ENCODE measurements around the gene CLMP. TPM values are rescaled to one million over a fixed set of nuclear protein-coding genes. Genes with fewer than 3 reads are reported as not detected.

CLMP gene
- total and polyA plus RNA-seq, 9 donors = 12.7 to 27.4 (median 17.5) TPM

DNA sequence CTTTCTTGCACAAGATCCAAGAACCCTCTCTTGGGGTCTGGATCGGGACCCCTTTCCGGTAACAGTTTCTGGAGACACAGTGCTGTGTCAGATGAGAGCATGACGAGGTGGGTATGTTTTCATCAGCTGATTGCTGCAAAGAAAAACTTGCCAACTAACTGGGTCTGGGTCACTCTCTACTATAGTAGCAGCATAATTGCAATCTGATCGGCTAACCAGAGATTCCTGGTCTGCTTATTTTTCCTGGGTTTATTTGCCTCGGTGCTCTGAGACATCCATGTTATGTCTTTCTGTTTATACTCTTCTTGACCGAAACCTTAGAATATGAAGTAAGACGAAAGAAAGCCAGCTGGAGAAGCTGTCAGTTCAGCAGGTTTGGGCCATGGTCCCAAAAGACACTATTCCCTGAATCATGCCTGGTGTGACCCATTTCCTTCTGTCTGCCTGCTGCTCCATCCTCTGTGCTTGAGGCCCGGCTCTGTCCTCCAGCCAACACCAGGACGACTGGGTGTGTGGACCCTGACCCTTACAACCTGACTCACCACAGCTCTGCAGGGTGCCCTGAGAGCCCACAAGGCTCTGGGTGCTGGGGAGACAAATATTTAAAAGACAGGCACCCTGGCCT is 24.1 kb upstream of the CLMP start:
- DNase-seq = no peak
- H3K9me3 ChIP-seq (replicated peaks; ENCODE audit: control insufficient read depth, low read depth, low read length) = peaks cover 6% of the 10 kb centered on the region
- no peak overlapping the region for H3K4me3 ChIP-seq (ENCODE audit: low read length)
- H3K27me3 ChIP-seq (ENCODE audit: control insufficient read depth, insufficient read depth, low read length) = no peaks in the 10 kb centered on the region
- no peak overlapping the region for H3K27ac ChIP-seq (ENCODE audit: low read length)
- H3K36me3 ChIP-seq (ENCODE audit: control insufficient read depth, insufficient read depth, low read length) = no peaks in the 10 kb centered on the region
- no peaks in the 10 kb centered on the region for H3K4me1 ChIP-seq (ENCODE audit: control insufficient read depth, insufficient read depth, low read length)
- WGBS (ENCODE audit: insufficient coverage) = 60% methylated on average over 5 of the region's 9 CpGs

DNA sequence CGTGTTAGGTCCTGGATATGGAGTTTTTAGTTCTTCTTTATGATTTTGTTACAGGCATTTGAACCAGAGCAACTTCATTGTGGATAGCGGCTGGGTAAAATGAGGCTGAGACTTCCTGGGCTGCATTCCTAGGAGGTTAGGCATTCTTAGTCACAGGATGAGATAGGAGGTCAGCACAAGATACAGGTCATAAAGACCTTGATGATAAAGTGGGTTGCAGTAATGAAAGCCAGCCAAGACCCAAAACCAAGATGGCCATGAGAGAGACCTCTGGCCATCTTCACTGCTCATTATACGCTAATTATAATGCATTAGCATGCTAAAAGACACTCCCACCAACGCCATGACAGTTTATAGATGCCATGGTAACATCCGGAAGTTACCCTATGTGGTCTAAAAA is 23.4 kb upstream of the CLMP start:
- Histone ChIP-seq H3K27me3 (ENCODE audit: control insufficient read depth, insufficient read depth, low read length) (no peaks in the 10 kb centered on the region), H3K4me3 (ENCODE audit: low read length) (no peak overlapping the region), H3K9me3 (replicated peaks; ENCODE audit: control insufficient read depth, low read depth, low read length) (peaks cover 6% of the 10 kb centered on the region), H3K4me1 (ENCODE audit: control insufficient read depth, insufficient read depth, low read length) (no peaks in the 10 kb centered on the region), H3K36me3 (ENCODE audit: control insufficient read depth, insufficient read depth, low read length) (no peaks in the 10 kb centered on the region), H3K27ac (ENCODE audit: low read length) (no peak overlapping the region)
- DNase-seq = no peak
- 93% methylated on average over 4 of the region's 5 CpGs for WGBS (ENCODE audit: insufficient coverage)

DNA sequence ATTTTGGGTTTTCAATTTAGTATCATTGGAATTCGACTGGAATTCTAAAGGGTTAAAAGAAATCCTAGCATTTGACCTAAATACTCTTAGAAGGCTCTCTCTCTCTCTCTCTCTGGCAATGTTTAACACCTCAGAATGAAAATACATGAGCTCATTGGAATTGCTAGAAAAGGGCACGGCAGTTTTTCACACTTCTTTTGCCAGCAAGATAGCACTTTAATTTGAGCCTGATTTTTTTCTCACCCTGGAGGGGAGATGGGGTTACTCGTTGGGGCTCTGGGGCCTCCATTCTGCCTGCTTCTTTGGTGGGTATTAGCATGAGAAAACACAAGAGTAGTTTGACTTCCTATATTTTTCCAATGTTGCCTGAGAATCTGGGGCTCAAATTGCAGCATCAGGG is 22.8 kb upstream of the CLMP start:
- H3K4me1 ChIP-seq (ENCODE audit: control insufficient read depth, insufficient read depth, low read length) = no peaks in the 10 kb centered on the region
- no CpG with 5 or more reads among the region's 3 CpGs for WGBS (ENCODE audit: insufficient coverage)
- no peak overlapping the region for H3K4me3 ChIP-seq (ENCODE audit: low read length)
- peaks cover 2% of the 10 kb centered on the region for H3K27me3 ChIP-seq (ENCODE audit: control insufficient read depth, insufficient read depth, low read length)
- no peaks in the 10 kb centered on the region for H3K36me3 ChIP-seq (ENCODE audit: control insufficient read depth, insufficient read depth, low read length)
- no peak for DNase-seq
- H3K9me3 ChIP-seq (replicated peaks; ENCODE audit: control insufficient read depth, low read depth, low read length) = peaks cover 6% of the 10 kb centered on the region
- H3K27ac ChIP-seq (ENCODE audit: low read length) = no peak overlapping the region

DNA sequence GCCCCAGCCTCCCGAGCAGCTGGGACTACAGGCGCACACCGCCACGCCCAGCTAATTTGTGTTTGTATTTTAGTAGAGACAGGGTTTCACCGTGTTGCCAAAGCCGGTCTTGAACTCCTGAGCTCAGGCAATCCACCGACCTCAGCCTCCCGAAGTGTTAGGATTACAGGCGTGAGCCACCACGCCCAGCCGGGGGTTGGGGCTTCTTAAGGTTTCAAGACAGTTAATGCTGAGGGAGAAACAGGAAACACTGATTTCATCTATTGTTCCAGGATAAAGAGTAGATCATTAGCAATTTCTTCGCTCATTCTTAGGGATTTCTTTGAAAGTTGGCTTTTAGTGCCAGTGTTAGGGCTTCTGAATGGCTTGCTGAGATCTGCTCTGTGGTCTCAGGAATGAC is 21.2 kb upstream of the CLMP start:
- H3K27ac ChIP-seq (ENCODE audit: low read length) = no peak overlapping the region
- peaks cover 10% of the 10 kb centered on the region for H3K27me3 ChIP-seq (ENCODE audit: control insufficient read depth, insufficient read depth, low read length)
- 88% methylated on average over 12 of the region's 12 CpGs for WGBS (ENCODE audit: insufficient coverage)
- no peaks in the 10 kb centered on the region for H3K9me3 ChIP-seq (replicated peaks; ENCODE audit: control insufficient read depth, low read depth, low read length)
- H3K4me3 ChIP-seq (ENCODE audit: low read length) = no peak overlapping the region
- DNase-seq = no peak
- H3K36me3 ChIP-seq (ENCODE audit: control insufficient read depth, insufficient read depth, low read length) = no peaks in the 10 kb centered on the region
- H3K4me1 ChIP-seq (ENCODE audit: control insufficient read depth, insufficient read depth, low read length) = no peaks in the 10 kb centered on the region

DNA sequence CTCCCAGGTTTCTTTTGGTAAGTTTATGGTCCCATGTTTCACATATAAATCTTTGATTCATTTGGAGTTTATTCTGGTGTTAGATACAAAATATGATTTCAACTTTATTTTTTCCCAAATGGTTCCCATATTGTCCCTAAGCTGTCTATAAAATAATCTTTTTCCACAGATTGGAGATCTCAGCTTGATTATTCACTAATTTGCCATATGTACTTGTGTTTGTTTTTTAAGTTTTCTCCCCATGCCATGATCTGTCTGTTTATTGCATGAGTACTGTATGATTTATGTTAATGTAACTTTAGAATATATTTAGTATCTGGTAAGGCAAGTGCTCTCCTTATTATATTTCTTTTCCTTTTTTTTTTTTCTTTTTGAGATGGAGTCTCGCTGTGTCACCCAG is 19.9 kb upstream of the CLMP start:
- Histone ChIP-seq H3K4me1 (ENCODE audit: control insufficient read depth, insufficient read depth, low read length) (no peaks in the 10 kb centered on the region), H3K36me3 (ENCODE audit: control insufficient read depth, insufficient read depth, low read length) (no peaks in the 10 kb centered on the region), H3K27ac (ENCODE audit: low read length) (no peak overlapping the region), H3K9me3 (replicated peaks; ENCODE audit: control insufficient read depth, low read depth, low read length) (no peaks in the 10 kb centered on the region), H3K27me3 (ENCODE audit: control insufficient read depth, insufficient read depth, low read length) (peaks cover 13% of the 10 kb centered on the region), H3K4me3 (ENCODE audit: low read length) (no peak overlapping the region)
- DNase-seq = no peak
- WGBS (ENCODE audit: insufficient coverage) = no CpG with 5 or more reads among the region's 1 CpG

DNA sequence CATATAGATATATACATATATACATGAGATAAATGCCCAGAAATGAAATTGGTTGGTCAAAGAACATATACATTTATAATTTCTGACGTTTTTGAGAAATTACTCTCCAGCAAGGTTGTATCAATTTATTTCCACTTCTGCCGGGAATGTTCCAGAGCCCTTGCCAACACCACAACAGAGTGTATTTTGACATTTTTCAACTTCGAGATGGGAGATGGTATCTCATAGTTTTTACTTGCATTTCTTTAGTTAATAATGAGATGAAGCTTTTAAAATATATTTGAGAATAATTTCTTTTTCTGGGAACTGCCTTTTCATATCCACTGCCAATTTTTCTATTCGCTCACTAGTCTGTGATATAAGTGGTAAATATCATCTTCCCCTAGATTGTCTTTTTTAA is 19.3 kb upstream of the CLMP start:
- Histone ChIP-seq H3K9me3 (replicated peaks; ENCODE audit: control insufficient read depth, low read depth, low read length) (no peaks in the 10 kb centered on the region), H3K4me1 (ENCODE audit: control insufficient read depth, insufficient read depth, low read length) (no peaks in the 10 kb centered on the region), H3K27me3 (ENCODE audit: control insufficient read depth, insufficient read depth, low read length) (peaks cover 15% of the 10 kb centered on the region), H3K4me3 (ENCODE audit: low read length) (no peak overlapping the region), H3K36me3 (ENCODE audit: control insufficient read depth, insufficient read depth, low read length) (no peaks in the 10 kb centered on the region), H3K27ac (ENCODE audit: low read length) (no peak overlapping the region)
- WGBS (ENCODE audit: insufficient coverage) = no CpG with 5 or more reads among the region's 4 CpGs
- no peak for DNase-seq

DNA sequence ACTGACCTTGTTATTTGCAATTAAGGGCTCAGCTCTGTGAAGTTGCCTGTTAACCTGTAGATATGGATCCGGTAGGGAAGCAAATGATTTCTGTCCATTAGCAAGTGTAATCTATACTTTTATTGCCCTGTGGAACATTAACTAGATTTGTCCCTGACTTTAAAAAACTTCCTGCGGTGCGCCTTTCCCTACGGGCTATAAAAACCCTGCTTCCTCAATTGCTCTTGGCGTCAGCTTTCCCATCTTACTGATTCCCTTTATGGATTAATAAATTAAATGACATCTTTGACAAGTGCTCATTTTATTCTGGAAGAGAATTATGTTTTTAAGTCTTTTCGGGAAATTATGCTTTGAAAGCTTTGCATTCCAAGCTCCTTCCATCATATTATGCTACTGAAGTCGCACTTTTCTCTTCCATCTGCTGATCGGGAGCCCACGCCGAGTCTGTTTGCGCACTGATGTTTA is 18.3 kb upstream of the CLMP start:
- H3K9me3 ChIP-seq (replicated peaks; ENCODE audit: control insufficient read depth, low read depth, low read length) = no peaks in the 10 kb centered on the region
- H3K36me3 ChIP-seq (ENCODE audit: control insufficient read depth, insufficient read depth, low read length) = no peaks in the 10 kb centered on the region
- WGBS (ENCODE audit: insufficient coverage) = 70% methylated on average over 2 of the region's 11 CpGs
- no peak overlapping the region for H3K4me3 ChIP-seq (ENCODE audit: low read length)
- no peaks in the 10 kb centered on the region for H3K4me1 ChIP-seq (ENCODE audit: control insufficient read depth, insufficient read depth, low read length)
- no peak overlapping the region for H3K27ac ChIP-seq (ENCODE audit: low read length)
- no peak for DNase-seq
- peaks cover 16% of the 10 kb centered on the region for H3K27me3 ChIP-seq (ENCODE audit: control insufficient read depth, insufficient read depth, low read length)

DNA sequence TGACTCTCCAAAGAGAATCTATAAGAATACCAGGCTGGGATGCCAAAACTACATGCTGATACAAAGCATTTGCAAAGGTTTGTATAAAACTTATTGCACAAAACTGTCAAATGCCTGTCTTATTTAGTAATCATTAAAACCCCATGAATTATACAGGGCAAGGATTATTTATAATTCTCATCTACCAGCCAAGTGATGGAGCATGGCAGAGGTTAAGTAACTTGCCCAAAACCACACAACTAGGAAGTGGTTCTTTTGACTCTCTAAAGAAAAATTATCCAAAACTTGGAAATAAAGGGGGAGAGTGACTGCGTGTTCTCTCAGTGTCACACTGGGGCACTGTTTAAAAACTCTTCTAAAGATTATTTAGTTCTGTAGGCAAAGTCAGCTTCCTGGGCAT is 17.4 kb upstream of the CLMP start:
- no peak overlapping the region for H3K27ac ChIP-seq (ENCODE audit: low read length)
- DNase-seq = no peak
- H3K4me1 ChIP-seq (ENCODE audit: control insufficient read depth, insufficient read depth, low read length) = peaks cover 4% of the 10 kb centered on the region
- WGBS (ENCODE audit: insufficient coverage) = no CpG with 5 or more reads among the region's 1 CpG
- H3K27me3 ChIP-seq (ENCODE audit: control insufficient read depth, insufficient read depth, low read length) = peaks cover 16% of the 10 kb centered on the region
- H3K9me3 ChIP-seq (replicated peaks; ENCODE audit: control insufficient read depth, low read depth, low read length) = no peaks in the 10 kb centered on the region
- no peaks in the 10 kb centered on the region for H3K36me3 ChIP-seq (ENCODE audit: control insufficient read depth, insufficient read depth, low read length)
- H3K4me3 ChIP-seq (ENCODE audit: low read length) = no peak overlapping the region

DNA sequence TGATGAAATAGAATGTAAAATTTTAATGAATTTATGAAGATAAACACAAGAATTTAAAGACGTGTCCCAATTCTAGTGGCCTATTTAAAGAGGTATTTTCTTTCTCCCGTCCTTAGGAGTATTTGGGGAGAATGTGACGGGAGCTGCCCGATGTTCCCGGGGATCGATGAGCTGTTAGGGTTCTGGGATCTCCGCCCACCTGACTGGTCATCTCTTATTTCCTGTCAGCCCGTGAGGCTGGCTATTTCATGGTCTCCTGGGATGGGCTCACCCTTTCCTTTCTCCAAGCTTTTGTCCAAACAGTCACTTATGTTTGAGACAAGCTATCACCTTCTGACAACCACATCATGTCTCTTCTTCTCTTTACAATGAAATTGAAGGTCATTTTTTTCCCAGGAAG is 16.9 kb upstream of the CLMP start:
- no peak overlapping the region for H3K4me3 ChIP-seq (ENCODE audit: low read length)
- DNase-seq = no peak

DNA sequence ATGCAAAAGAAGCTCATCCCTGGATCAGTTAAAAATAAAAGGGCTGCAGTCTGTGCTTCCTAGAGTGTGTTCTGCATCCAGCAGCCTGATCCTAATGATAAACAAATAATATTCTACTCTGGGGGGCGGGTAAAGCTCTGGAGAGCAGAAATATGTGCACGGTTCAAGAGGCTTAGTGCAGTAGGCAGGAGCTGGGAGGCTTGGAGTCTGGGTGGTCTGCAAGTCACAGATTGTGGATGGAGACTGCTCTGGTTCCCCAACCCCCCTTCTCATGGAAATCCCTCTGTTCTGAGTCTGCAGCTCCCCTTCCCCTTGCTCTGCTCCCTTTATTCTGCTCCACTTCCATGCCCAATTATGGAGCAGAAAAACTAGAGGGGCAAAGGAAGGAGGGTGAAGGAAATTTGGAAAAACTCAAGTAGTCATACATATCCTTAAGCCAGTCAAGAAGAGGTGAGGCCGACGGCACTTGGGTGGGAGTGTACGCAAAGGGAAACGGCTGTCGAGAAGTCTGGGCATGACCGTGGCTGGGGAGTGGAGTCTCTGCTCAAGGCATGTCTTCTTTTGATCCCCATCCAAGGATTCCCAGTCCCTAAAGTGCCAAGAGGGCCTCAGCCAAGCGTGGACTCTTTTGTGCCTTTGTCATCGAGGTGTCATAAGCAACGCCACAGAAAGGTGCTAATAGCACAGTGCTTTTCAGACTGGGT is 16.3 kb upstream of the CLMP start:
- WGBS (ENCODE audit: insufficient coverage) = 40% methylated on average over 7 of the region's 11 CpGs
- no peak overlapping the region for H3K4me3 ChIP-seq (ENCODE audit: low read length)
- DNase-seq = no peak
- H3K36me3 ChIP-seq (ENCODE audit: control insufficient read depth, insufficient read depth, low read length) = no peaks in the 10 kb centered on the region
- no peaks in the 10 kb centered on the region for H3K9me3 ChIP-seq (replicated peaks; ENCODE audit: control insufficient read depth, low read depth, low read length)
- peaks cover 16% of the 10 kb centered on the region for H3K27me3 ChIP-seq (ENCODE audit: control insufficient read depth, insufficient read depth, low read length)
- H3K4me1 ChIP-seq (ENCODE audit: control insufficient read depth, insufficient read depth, low read length) = peaks cover 11% of the 10 kb centered on the region
- H3K27ac ChIP-seq (ENCODE audit: low read length) = no peak overlapping the region

More for the DNA sequence above, 16.9 kb upstream of the CLMP start:
- Histone ChIP-seq H3K27ac (ENCODE audit: low read length) (no peak overlapping the region), H3K27me3 (ENCODE audit: control insufficient read depth, insufficient read depth, low read length) (peaks cover 16% of the 10 kb centered on the region), H3K36me3 (ENCODE audit: control insufficient read depth, insufficient read depth, low read length) (no peaks in the 10 kb centered on the region), H3K9me3 (replicated peaks; ENCODE audit: control insufficient read depth, low read depth, low read length) (no peaks in the 10 kb centered on the region), H3K4me1 (ENCODE audit: control insufficient read depth, insufficient read depth, low read length) (peaks cover 6% of the 10 kb centered on the region)
- WGBS (ENCODE audit: insufficient coverage) = 20% methylated on average over 1 of the region's 8 CpGs

All from muscle of leg (tissue), 11 donors.